Liver (tissue), 9 donors: ENCODE results near the gene TOP1. TPM values are rescaled to one million over a fixed set of nuclear protein-coding genes. Genes with fewer than 3 reads are reported as not detected.

Experiments used
- DNase-seq: peaks from one replicate; pipeline ENCODE4 v3.0.0-alpha.2; 2017; ENCODE audit warnings: low spot score
- H3K27ac ChIP-seq, 2 donors: one replicate each; pipeline ENCODE4 v1.7.0; 2013; ENCODE audit warnings: inconsistent platforms in 2 of 2, low read length in 2 of 2, control low read depth in 1 of 2, low read depth in 1 of 2, mild to moderate bottlenecking in 1 of 2
- H3K27me3 ChIP-seq, 4 donors: one replicate each; pipeline versions ENCODE4 v1.6.1 to v1.7.0; 2013; ENCODE audit warnings: low read length in 3 of 4, inconsistent platforms in 1 of 4, mild to moderate bottlenecking in 1 of 4, moderate library complexity in 1 of 4; ENCODE audit not compliant: control insufficient read depth in 4 of 4, insufficient read depth in 4 of 4
- H3K36me3 ChIP-seq, 4 donors: one replicate each; pipeline versions ENCODE4 v1.6.1 to v1.7.0; 2013; ENCODE audit warnings: low read length in 3 of 4, mild to moderate bottlenecking in 3 of 4, low read depth in 1 of 4, moderate library complexity in 1 of 4; ENCODE audit not compliant: control insufficient read depth in 4 of 4, insufficient read depth in 3 of 4
- H3K4me1 ChIP-seq, 4 donors: one replicate each; pipeline versions ENCODE4 v1.6.1 to v1.7.0; 2013; ENCODE audit warnings: low read length in 3 of 4, mild to moderate bottlenecking in 3 of 4, moderate library complexity in 1 of 4; ENCODE audit not compliant: control insufficient read depth in 4 of 4, insufficient read depth in 4 of 4
- H3K4me3 ChIP-seq, 3 donors: one replicate each; pipeline versions ENCODE4 v1.6.1 to v1.7.0; 2013; ENCODE audit warnings: low read length in 3 of 3, control low read depth in 1 of 3, low read depth in 1 of 3, mild to moderate bottlenecking in 1 of 3
- H3K9ac ChIP-seq, 2 donors: one replicate each; pipeline ENCODE4 v1.7.0; 2013; ENCODE audit warnings: low read length in 2 of 2, mild to moderate bottlenecking in 2 of 2, moderate library complexity in 2 of 2, control low read depth in 1 of 2, low read depth in 1 of 2
- H3K9me3 ChIP-seq, 4 donors: one replicate each; pipeline versions ENCODE4 v1.6.1 to v1.7.0; 2013; ENCODE audit warnings: low read length in 3 of 4; ENCODE audit not compliant: control insufficient read depth in 4 of 4
- CTCF ChIP-seq: fragments of 150-350 bp; IDR thresholded peaks from 2 replicates; pipeline ENCODE4 v1.5.1; 2017; ENCODE audit warnings: improper control_type of control experiment, low read depth, low read length; ENCODE audit not compliant: missing input control
- EGR1 ChIP-seq, 2 donors: IDR thresholded peaks; 2 replicates each; pipeline ENCODE4 v1.6.1; 2016 to 2018; ENCODE audit warnings: antibody characterized with exemption in 2 of 2, low read depth in 2 of 2
- FOXA1 ChIP-seq: IDR thresholded peaks from 2 replicates; pipeline ENCODE4 v1.6.1; 2016; ENCODE audit warnings: antibody characterized with exemption
- FOXA2 ChIP-seq: IDR thresholded peaks from 2 replicates; pipeline ENCODE4 v1.6.1; 2016; ENCODE audit warnings: antibody characterized with exemption
- GABPA ChIP-seq, 2 donors: IDR thresholded peaks in 1 of 2; conservative IDR thresholded peaks in 1 of 2; 2 replicates each; pipeline ENCODE4 v1.6.1; 2016; ENCODE audit warnings: antibody characterized with exemption in 2 of 2, mild to moderate bottlenecking in 1 of 2, moderate library complexity in 1 of 2
- HNF4A ChIP-seq, 2 donors: conservative IDR thresholded peaks; 2 replicates each; pipeline ENCODE4 v1.6.1; 2016; ENCODE audit warnings: antibody characterized with exemption in 2 of 2, mild to moderate bottlenecking in 2 of 2
- HNF4G ChIP-seq: IDR thresholded peaks from 2 replicates; pipeline ENCODE4 v1.6.1; 2016; ENCODE audit warnings: antibody characterized with exemption
- NR2F2 ChIP-seq: IDR thresholded peaks from 2 replicates; pipeline ENCODE4 v1.6.1; 2016; ENCODE audit warnings: antibody characterized with exemption
- RAD21 ChIP-seq, 2 donors: IDR thresholded peaks; 2 replicates each; pipeline ENCODE4 v1.6.1; 2016; ENCODE audit warnings: antibody characterized with exemption in 2 of 2, mild to moderate bottlenecking in 2 of 2
- REST ChIP-seq: IDR thresholded peaks from 2 replicates; pipeline ENCODE4 v1.6.1; 2016; ENCODE audit warnings: antibody characterized with exemption, mild to moderate bottlenecking
- SP1 ChIP-seq: IDR thresholded peaks from 2 replicates; pipeline ENCODE4 v1.6.1; 2018; ENCODE audit warnings: antibody characterized with exemption, mild to moderate bottlenecking
- TAF1 ChIP-seq: conservative IDR thresholded peaks from 2 replicates; pipeline ENCODE4 v1.6.1; 2016; ENCODE audit warnings: antibody characterized with exemption, mild to moderate bottlenecking
- WGBS: extraction: QIAGEN DNeasy Blood & Tissue Kit; methylation state at CpG from one replicate; pipeline ENCODE4 v1.1.7; 2013; 5-methylcytosine and 5-hydroxymethylcytosine counted together
- polyA plus RNA-seq, 2 donors: library from polyadenylated mRNA; stranded (reverse) in 1 of 2; unstranded in 1 of 2; fragments of 200-250 nt in 1 of 2; fragments of >200 nt in 1 of 2; fragmentation: Nextera tagmentation in 1 of 2; extraction: Ambion mirVana in 1 of 2; gene quantifications; one replicate each; pipeline versions ENCODE4 v1.2.1 to v1.2.3, GENCODE V29; 2013 to 2015
- total RNA-seq, 2 donors: library from RNA; depleted of rRNA; stranded (reverse); fragments of >200 nt; gene quantifications; one replicate each; pipeline ENCODE4 v1.2.3, GENCODE V29; 2014
- TF ChIP-seq, protein P1 (sequence below): IDR thresholded peaks from 2 replicates; pipeline ENCODE4 v1.6.1; 2016; ENCODE audit warnings: antibody characterized with exemption
- TF ChIP-seq, protein P2 (sequence below): IDR thresholded peaks from 2 replicates; pipeline ENCODE4 v1.6.1; 2016; ENCODE audit warnings: antibody characterized with exemption
- donor health status: healthy.
- donor health status: healthy.
- donor health status: healthy.
- donor health status: healthy.
- donor health status: healthy.

Gene TOP1
- total and polyA plus RNA-seq, 4 donors = 13.7 to 62.1 (median 19.4) TPM

- TF ChIP-seq NR2F2 (no peak), CTCF (no peak), FOXA1 (no peak), HNF4A (conservative IDR thresholded peaks at IDR 0.05) (no peak)
Observed at GRCh38 chr20:41050361-41051008, 21.9 kb downstream of the TOP1 start (continued).

DNA sequence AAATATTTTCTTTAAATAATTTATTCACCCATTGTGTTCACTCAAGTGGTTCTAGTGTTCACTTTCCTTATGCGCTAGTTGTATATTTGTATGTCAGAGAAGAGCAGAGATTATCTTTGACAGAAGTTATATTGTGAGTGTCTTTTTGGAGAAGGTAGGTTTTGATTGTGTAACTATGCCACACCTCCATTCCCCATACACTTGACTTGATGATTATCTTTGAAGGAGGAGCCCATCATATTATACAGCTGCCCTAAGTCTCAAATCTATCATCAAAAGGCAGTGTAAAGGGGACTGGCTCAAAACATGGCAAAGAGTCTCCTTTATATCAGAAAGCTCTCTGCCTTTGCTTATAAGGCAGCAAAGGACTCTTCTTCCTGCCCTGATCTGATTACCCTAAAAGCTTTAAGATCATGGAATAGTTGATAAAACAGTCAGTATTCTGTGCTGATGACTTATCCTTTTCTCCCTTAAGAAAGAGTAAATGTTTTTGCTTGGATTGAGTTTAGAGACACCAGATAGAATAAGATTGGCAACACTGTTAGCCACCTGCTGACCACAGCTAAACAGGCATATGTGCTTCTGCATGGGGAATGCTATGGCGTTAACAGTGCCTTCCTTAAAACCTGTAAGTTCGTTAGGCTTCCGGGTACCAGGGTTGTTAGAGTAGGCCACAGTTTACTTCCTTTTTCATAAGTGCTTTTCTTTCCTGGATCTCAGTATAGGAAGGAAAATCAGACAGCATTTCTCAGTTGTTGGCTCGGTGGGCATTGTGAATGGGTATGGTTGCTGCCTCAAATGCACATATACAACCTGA is 22.6 kb downstream of the TOP1 start:
- Histone ChIP-seq H3K9ac (peak overlapping the region in 1 of 2 donors; percentile 25), H3K9me3 (no peaks in the 10 kb centered on the region), H3K4me1 (peaks cover 6 to 54% (median 25%) of the 10 kb centered on the region in 4 donors), H3K4me3 (no peak overlapping the region), H3K27ac (peak overlapping the region in 1 of 2 donors; percentile 1), H3K36me3 (no peaks in the 10 kb centered on the region), H3K27me3 (no peaks in the 10 kb centered on the region)
- TF ChIP-seq FOXA1 = no peak
- no peak for TF ChIP-seq CTCF
- TF ChIP-seq, protein P1, sequence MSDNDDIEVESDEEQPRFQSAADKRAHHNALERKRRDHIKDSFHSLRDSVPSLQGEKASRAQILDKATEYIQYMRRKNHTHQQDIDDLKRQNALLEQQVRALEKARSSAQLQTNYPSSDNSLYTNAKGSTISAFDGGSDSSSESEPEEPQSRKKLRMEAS = no peak
- TF ChIP-seq SP1 = no peak
- TF ChIP-seq, protein P2, sequence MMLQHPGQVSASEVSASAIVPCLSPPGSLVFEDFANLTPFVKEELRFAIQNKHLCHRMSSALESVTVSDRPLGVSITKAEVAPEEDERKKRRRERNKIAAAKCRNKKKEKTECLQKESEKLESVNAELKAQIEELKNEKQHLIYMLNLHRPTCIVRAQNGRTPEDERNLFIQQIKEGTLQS = no peak
- TF ChIP-seq RAD21 (IDR thresholded peaks at IDR 0.05) = no peak
- no peak for TF ChIP-seq HNF4G
- TF ChIP-seq HNF4A (conservative IDR thresholded peaks at IDR 0.05) = no peak
- TF ChIP-seq TAF1 = no peak
- no peak for TF ChIP-seq EGR1 (IDR thresholded peaks at IDR 0.05; ENCODE audit: low read depth in 2 of 2)
- TF ChIP-seq REST = no peak
- TF ChIP-seq GABPA (IDR thresholded peaks at IDR 0.05 in 1 of 2, conservative IDR thresholded peaks at IDR 0.05 in 1 of 2) = no peak
- TF ChIP-seq FOXA2 = no peak
- DNase-seq = no peak
- 71% methylated on average over 5 of the region's 5 CpGs for WGBS
